HFF-Myc (cell line): ENCODE data around the gene CARMIL1.

ENCODE experiments used
- DNase-seq: peaks from one replicate; pipeline ENCODE4 v3.0.0-alpha.2; 2011; ENCODE audit warnings: low read depth; ENCODE audit errors: extremely low read depth
- H3K4me3 ChIP-seq: replicated peaks from 2 replicates; pipeline ENCODE4 v1.5.1; 2011; ENCODE audit warnings: low read depth, mild to moderate bottlenecking, control low read depth, low read length
- CTCF ChIP-seq: IDR thresholded peaks from 2 replicates; pipeline ENCODE4 v1.5.1; 2012; ENCODE audit warnings: mild to moderate bottlenecking, low read depth, low read length, control low read depth; ENCODE audit errors: missing control alignments

CARMIL1 gene

GRCh38 chr6:25524542-25524941 is 245.4 kb downstream of the CARMIL1 start:
- DNase-seq, result no peak
- no peak overlapping the region for H3K4me3 ChIP-seq
- TF ChIP-seq CTCF, result no peak

GRCh38 chr6:25525078-25525477 is 245.9 kb downstream of the CARMIL1 start:
- DNase-seq, result no peak
- no peak overlapping the region for H3K4me3 ChIP-seq
- TF ChIP-seq CTCF, result no peak

- DNase-seq, result no peak
- H3K4me3 ChIP-seq, result no peak overlapping the region
- no peak for TF ChIP-seq CTCF
Observed at GRCh38 chr6:25534942-25535631, 255.9 kb downstream of the CARMIL1 start.

GRCh38 chr6:25535632-25536225 is 256.6 kb downstream of the CARMIL1 start:
- DNase-seq, result no peak
- no peak overlapping the region for H3K4me3 ChIP-seq
- no peak for TF ChIP-seq CTCF

- DNase-seq, result no peak
- TF ChIP-seq CTCF, result no peak
- no peak overlapping the region for H3K4me3 ChIP-seq
Observed at GRCh38 chr6:25536781-25537180, 257.6 kb downstream of the CARMIL1 start.

GRCh38 chr6:25537349-25538018 is 258.3 kb downstream of the CARMIL1 start:
- no peak for TF ChIP-seq CTCF
- no peak overlapping the region for H3K4me3 ChIP-seq
- DNase-seq, result no peak
